Esophagus squamous epithelium (tissue), 5 donors: ENCODE data around the gene PTK7. TPM values are rescaled to one million over a fixed set of nuclear protein-coding genes. Genes with fewer than 3 reads are reported as not detected.

Source experiments
- DNase-seq: peaks from one replicate; lab custom pipeline; 2025; lab: John Stamatoyannopoulos, UW
- H3K27ac ChIP-seq, 4 donors: fragments of 200-600 bp; sonication (generic); one replicate each; pipeline ENCODE4 v1.5.1; 2016 to 2019; ENCODE audit warnings: mild to moderate bottlenecking in 1 of 4
- H3K27me3 ChIP-seq, 4 donors: fragments of 200-600 bp; sonication (generic); 1 replicate in 3 of 4; 2 replicates in 1 of 4; pipeline versions ENCODE4 v1.5.1 to v1.6.0; 2017 to 2021; ENCODE audit warnings: antibody characterized with exemption in 1 of 4
- H3K36me3 ChIP-seq, 3 donors: fragments of 200-600 bp; sonication (generic); one replicate each; pipeline ENCODE4 v1.5.1; 2016 to 2019
- H3K4me1 ChIP-seq, 3 donors: fragments of 200-600 bp; sonication (generic); one replicate each; pipeline ENCODE4 v1.5.1; 2017 to 2019
- H3K4me3 ChIP-seq, 4 donors: fragments of 200-600 bp; sonication (generic); 1 replicate in 3 of 4; 2 replicates in 1 of 4; pipeline ENCODE4 v1.5.1; 2016 to 2019; ENCODE audit warnings: mild to moderate bottlenecking in 2 of 4, moderate library complexity in 1 of 4
- H3K9me3 ChIP-seq, 3 donors: fragments of 200-600 bp; sonication (generic); one replicate each; pipeline ENCODE4 v1.5.1; 2016 to 2019
- POLR2A ChIP-seq, 4 donors: fragments of 450-650 bp; IDR thresholded peaks; one replicate each; pipeline ENCODE4 v1.6.1; 2017; ENCODE audit warnings: antibody characterized with exemption in 4 of 4, mild to moderate bottlenecking in 4 of 4, moderate library complexity in 3 of 4
- WGBS, 2 donors: methylation state at CpG; one replicate each; pipeline ENCODE4 v1.1.5; 2018; 5-methylcytosine and 5-hydroxymethylcytosine counted together
- intact Hi-C: fragments of 100-400 bp; cut with DNase I; formaldehyde crosslinking; loops from one replicate; pipeline ENCODE4 v1.15.0; 2022
- total RNA-seq, 4 donors: library from RNA; depleted of rRNA; stranded (reverse); fragments of >200 nt; gene quantifications; one replicate each; pipeline ENCODE4 v1.1.0, GENCODE V29; 2016
- TF ChIP-seq, protein P1 (sequence below), 6 experiments: fragments of 450-650 bp in 4 of 6; fragments of 200-600 bp in 2 of 6; sonication (generic) in 2 of 6; IDR thresholded peaks; one replicate each; pipeline ENCODE4 v1.5.1; 2016 to 2019; ENCODE audit warnings: antibody characterized with exemption in 6 of 6, mild to moderate bottlenecking in 4 of 6, moderate library complexity in 4 of 6
- donor health status: DM: yes; HTN: yes; CAD: no.

PTK7 gene
- total RNA-seq, 4 donors from 2014 or later = 30.6 to 44.1 (median 36.7) TPM

DNA sequence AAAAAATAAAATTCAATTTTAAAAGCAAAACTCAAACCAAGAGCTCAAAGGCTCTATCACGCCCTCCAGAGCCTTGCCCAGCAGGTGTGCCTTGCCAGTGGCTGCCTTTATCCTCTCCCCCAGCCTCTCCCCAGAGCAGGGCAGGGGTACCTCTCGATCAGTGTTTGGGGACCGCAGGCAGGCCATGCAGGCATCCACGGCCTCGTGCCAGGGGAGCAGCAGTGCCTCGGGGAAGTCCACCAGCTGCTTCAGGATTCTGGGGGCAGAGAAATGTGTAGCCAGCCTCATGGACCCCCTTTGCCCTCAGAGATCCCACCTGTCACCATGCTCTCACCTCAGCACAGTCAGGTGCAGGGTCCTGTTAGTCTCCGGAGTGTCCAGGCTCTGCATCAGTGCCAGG lies 28.1 kb upstream of the PTK7 start:
- peaks cover 0 to 78% (median 13%) of the 10 kb centered on the region in 3 donors for H3K36me3 ChIP-seq
- no peak for TF ChIP-seq POLR2A (IDR thresholded peaks at IDR 0.05)
- TF ChIP-seq, protein P1, sequence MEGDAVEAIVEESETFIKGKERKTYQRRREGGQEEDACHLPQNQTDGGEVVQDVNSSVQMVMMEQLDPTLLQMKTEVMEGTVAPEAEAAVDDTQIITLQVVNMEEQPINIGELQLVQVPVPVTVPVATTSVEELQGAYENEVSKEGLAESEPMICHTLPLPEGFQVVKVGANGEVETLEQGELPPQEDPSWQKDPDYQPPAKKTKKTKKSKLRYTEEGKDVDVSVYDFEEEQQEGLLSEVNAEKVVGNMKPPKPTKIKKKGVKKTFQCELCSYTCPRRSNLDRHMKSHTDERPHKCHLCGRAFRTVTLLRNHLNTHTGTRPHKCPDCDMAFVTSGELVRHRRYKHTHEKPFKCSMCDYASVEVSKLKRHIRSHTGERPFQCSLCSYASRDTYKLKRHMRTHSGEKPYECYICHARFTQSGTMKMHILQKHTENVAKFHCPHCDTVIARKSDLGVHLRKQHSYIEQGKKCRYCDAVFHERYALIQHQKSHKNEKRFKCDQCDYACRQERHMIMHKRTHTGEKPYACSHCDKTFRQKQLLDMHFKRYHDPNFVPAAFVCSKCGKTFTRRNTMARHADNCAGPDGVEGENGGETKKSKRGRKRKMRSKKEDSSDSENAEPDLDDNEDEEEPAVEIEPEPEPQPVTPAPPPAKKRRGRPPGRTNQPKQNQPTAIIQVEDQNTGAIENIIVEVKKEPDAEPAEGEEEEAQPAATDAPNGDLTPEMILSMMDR (IDR thresholded peaks at IDR 0.05) = no peak
- no peak overlapping the region for H3K4me3 ChIP-seq
- H3K4me1 ChIP-seq = peaks cover 0 to 19% (median 6%) of the 10 kb centered on the region in 3 donors
- intact Hi-C loops = no loop called here
- no peak for DNase-seq
- H3K27ac ChIP-seq = no peak overlapping the region
- no peaks in the 10 kb centered on the region for H3K27me3 ChIP-seq
- 91 to 94% methylated on average over 3 to 6 of the region's 7 CpGs for whole genome bisulfite sequencing, 2 donors
- no peaks in the 10 kb centered on the region for H3K9me3 ChIP-seq

DNA sequence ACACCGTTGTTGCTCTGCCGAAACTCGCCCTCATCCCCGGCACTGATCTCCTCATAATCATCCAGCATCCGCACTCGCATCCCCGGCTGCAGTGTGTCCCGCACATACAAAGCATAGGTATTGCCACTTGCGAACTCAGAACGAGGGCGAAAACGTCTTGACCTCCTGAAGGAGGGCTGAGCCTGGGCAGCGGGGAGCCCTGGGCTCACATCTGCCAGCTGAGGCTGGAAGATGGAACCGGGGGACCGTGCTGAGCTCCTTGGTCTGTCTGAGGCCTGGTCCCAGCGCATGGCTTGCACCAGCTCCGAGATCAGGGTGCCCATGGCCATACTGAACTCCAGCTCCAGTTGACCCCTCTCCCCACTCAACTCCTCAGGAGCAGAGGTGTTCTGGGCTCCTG lies 25.1 kb upstream of the PTK7 start:
- H3K9me3 ChIP-seq = no peaks in the 10 kb centered on the region
- H3K36me3 ChIP-seq = peaks cover 3 to 60% (median 9%) of the 10 kb centered on the region in 3 donors
- no peak overlapping the region for H3K27ac ChIP-seq
- no peaks in the 10 kb centered on the region for H3K27me3 ChIP-seq
- no peak for DNase-seq
- intact Hi-C loops = no loop called here
- 93 to 95% methylated on average over 4 to 12 of the region's 17 CpGs for WGBS, 2 donors
- no peak overlapping the region for H3K4me3 ChIP-seq
- H3K4me1 ChIP-seq = peaks cover 0 to 31% (median 14%) of the 10 kb centered on the region in 3 donors
- TF ChIP-seq POLR2A (IDR thresholded peaks at IDR 0.05) = no peak
- TF ChIP-seq, protein P1 (IDR thresholded peaks at IDR 0.05) = no peak

DNA sequence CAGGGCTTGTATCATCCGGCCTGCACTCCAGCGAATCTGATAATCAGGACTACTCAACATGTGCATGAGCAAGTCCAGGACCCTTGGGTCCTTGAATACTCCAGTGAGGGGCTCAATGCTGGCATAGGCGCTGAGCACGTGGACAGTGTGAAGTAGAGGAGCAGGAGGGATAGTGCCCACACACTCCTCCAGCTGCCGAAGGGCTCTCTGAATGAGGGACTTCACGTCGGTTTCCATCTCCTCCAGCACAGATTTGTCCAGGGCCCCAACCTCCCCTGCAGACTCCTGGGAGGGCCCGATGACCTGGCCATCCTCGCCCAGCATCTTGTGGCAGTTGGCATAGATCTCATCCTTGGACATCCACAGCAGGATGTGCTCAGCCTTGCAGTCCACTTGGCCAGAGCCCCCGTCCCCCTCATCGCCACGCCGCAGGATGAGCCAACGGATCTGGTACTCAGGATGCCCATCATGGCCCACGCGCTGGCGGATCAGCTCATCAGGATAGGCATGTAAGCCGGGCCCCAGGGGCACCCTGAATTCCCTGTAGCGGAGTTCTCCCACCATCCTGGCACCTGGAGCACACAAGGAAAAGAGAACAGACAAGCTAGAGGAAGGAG lies 23.8 kb upstream of the PTK7 start:
- intact Hi-C loops = no loop called here
- Histone ChIP-seq H3K27ac (peak overlapping the region in 3 of 4 donors; percentile 95 to 97 (median 96)), H3K36me3 (peaks cover 4 to 60% (median 8%) of the 10 kb centered on the region in 3 donors), H3K9me3 (no peaks in the 10 kb centered on the region), H3K4me1 (peaks cover 0 to 33% (median 14%) of the 10 kb centered on the region in 3 donors), H3K4me3 (peak overlapping the region in 2 of 4 donors; percentile 77 to 95), H3K27me3 (no peaks in the 10 kb centered on the region)
- no peak for DNase-seq
- 82 to 84% methylated on average over 2 to 6 of the region's 19 CpGs for WGBS, 2 donors
- TF ChIP-seq POLR2A (IDR thresholded peaks at IDR 0.05) = no peak

DNA sequence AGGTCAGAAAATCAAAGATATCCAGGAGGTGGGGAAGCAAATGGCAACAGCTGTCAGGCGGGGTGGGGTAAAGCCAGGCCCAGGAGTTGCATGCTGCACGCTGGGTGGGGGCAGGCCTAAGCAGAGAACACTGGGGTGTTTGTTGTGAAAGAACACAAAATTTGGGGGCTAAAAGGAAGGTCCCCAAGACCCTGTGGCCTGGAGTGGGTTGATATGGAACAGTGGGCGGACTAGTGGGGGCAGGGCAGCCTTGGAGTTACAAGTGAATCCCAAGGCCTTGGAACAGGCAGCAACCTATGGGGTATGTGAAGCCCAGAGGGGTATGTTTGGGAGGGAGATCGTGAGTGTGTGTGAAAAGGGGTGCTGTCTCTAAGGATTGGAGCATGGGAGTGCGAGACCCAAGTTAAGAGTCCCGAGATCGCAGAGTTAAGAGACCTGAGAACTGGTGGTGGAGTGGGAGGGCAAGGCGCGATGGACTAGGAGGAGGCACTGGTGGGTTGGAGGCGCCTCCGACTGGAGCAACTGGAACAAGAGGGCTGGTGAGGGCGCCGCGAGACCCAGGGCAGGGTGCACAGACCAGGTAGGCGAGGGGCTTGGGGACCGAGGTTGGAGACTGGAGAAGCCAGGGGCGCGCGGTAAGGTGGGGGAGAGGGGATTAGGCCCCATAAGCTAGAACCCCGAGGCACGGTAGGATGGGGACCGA lies 23.1 kb upstream of the PTK7 start:
- 16 to 22% methylated on average over 16 to 22 of the region's 22 CpGs for WGBS, 2 donors
- Histone ChIP-seq H3K9me3 (no peaks in the 10 kb centered on the region), H3K4me3 (peak overlapping the region; percentile 71 to 95 (median 80)), H3K36me3 (peaks cover 4 to 60% (median 8%) of the 10 kb centered on the region in 3 donors), H3K4me1 (peaks cover 0 to 40% (median 15%) of the 10 kb centered on the region in 3 donors), H3K27ac (peak overlapping the region; percentile 95 to 97 (median 96)), H3K27me3 (no peaks in the 10 kb centered on the region)
- intact Hi-C loops = no loop called here
- TF ChIP-seq POLR2A (IDR thresholded peaks at IDR 0.05) = no peak
- TF ChIP-seq, protein P1 (IDR thresholded peaks at IDR 0.05) = no peak
- no peak for DNase-seq

DNA sequence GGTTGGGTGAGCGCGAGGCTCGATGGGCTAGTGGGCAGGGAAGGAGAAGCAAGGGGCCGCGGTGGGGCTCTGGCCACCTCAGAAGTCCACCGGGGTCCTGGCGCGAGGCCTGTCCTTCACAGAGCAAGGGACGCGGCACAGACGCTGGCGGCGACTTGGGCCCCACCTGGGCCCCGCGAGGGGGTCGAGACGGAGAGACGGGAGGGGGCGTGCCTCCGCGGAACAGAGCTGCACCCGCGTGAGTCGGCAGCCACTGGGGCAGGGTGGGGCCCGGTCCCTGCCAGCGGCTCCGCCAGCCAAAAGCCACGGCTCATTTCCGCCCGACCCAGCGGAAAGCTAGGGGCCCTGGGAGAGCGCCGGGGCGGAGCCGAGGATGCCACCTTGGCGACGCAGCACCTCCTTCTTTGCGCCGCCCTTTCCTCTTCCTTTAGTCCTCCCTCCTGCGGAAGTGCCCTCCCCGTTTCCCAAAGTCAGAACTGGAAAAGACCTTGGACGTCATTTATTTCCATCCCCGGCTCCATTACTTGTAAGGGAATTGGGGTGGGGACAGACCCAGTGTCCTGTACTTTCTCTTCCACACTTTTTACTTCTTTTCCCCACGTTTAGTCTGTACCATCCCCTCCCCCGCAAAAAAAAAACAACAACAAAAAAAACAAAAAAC lies 22.4 kb upstream of the PTK7 start, which contains the start of gene CUL7:
CUL7 (minus strand) TSS at position 307 of the 661 bp plus-strand sequence. CDS start 1,063 bp downstream, outside the sequence.
- WGBS, 2 donors = 2 to 4% methylated on average over 14 to 35 of the region's 45 CpGs
- H3K4me1 ChIP-seq = peaks cover 3 to 46% (median 22%) of the 10 kb centered on the region in 3 donors
- intact Hi-C loops = no loop called here

More for the DNA sequence above, 22.4 kb upstream of the PTK7 start, which contains the start of gene CUL7:
- Histone ChIP-seq H3K9me3 (no peaks in the 10 kb centered on the region), H3K27ac (peak within 1 kb of the TSS; percentile 95 to 97 (median 96)), H3K4me3 (peak within 1 kb of the TSS; percentile 71 to 95 (median 80)), H3K27me3 (no peaks in the 10 kb centered on the region), H3K36me3 (peaks cover 4 to 55% (median 8%) of the 10 kb centered on the region in 3 donors)
- DNase-seq = peak; percentile 54
- peak in 1 of 4 donors; percentile 81 for TF ChIP-seq POLR2A (IDR thresholded peaks at IDR 0.05)
- TF ChIP-seq, protein P1 (IDR thresholded peaks at IDR 0.05) = peak in 3 of 6 experiments; percentile 4 to 32 (median 5)
